KBM-7 (cell line): ENCODE measurements around the gene ANXA5.
"Not testable (repeated sequence)": the region's sequence is repeated elsewhere in the genome, so short reads cannot be mapped to it uniquely, and the experiment has no call there.

Source experiments
- DNase-seq: peaks from one replicate; pipeline ENCODE4 v3.0.0-alpha.2; 2015
- in situ Hi-C: fragments of 300-500 bp; cut with MboI; formaldehyde crosslinking; loops from 2 replicates; pipeline ENCODE4 v1.14.3; 2020; ENCODE audit warnings: low sequenced_read_pairs, low pct_unique_long_range_greater_than_20kb, mixed read lengths

The ANXA5 gene

DNA sequence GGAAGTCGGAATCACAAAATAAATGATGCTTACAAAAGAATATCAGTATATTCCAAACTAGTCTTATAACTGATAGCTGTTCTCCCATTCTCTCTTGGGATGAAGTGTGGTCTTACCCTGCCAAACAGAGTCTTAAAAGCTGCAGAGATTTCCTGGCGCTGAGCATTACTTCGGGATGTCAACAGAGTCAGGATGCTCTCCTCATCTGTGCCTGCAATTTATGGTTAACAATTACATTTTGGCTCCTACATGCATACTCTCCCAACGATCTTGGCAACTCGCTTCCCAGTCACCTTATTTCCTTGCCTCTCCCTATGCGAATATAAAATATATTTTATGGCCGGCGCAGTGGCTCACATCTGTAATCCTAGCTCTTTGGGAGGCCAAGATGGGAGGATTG is 12.2 kb downstream of the ANXA5 start:
- DNase-seq: no peak
- in situ Hi-C loops: no loop called here

GRCh38 chr4:121684016-121684415 is 12.8 kb downstream of the ANXA5 start:
- in situ Hi-C loops: no loop called here
- DNase-seq: no peak

GRCh38 chr4:121680571-121680970 is 16.2 kb downstream of the ANXA5 start:
- DNase-seq: no peak
- in situ Hi-C loops: no loop called here

DNA sequence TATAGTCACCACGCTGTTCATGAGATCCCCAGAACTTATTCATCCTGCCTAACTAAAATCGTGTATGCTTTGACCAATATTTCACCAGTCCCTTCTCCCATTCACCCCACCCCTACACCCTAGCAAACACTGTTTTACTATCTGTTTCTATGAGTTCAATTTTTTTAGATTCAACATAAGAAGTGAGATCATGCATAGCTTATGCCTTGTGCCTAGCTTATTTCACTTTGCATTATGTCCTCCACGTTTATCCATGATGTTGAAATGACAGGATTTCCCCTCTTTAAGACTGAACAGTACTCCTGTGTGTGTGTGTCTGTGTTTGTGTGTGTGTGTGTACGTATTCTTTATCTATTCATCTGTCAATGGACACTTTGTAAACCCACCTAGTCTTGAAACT is 16.8 kb downstream of the ANXA5 start:
- no peak for DNase-seq
- in situ Hi-C loops: no loop called here

GRCh38 chr4:121679267-121679666 is 17.5 kb downstream of the ANXA5 start:
- DNase-seq: no peak
- in situ Hi-C loops: no loop called here

DNA sequence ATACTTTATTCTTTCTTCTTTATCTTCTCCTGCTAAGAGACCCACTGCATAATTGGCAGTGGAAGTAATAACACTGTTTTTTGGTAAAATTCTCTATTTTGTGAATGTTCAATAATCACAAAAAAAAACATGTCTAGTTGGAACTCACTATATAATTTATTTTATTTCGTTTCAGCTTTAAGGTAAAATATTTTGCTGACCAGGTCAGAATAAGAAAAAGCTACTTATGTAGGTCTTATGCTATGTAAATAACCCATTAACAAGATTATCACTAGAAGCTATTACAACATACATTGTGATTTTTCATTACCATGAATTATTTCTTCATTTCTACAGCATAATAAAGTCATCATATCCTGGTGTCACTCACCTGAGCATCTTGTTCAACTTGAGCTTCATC is 19.3 kb downstream of the ANXA5 start:
- DNase-seq: no peak
- in situ Hi-C loops: no loop called here

- DNase-seq: no peak
- in situ Hi-C loops: no loop called here
Observed at GRCh38 chr4:121676345-121677075, 20.3 kb downstream of the ANXA5 start.

DNA sequence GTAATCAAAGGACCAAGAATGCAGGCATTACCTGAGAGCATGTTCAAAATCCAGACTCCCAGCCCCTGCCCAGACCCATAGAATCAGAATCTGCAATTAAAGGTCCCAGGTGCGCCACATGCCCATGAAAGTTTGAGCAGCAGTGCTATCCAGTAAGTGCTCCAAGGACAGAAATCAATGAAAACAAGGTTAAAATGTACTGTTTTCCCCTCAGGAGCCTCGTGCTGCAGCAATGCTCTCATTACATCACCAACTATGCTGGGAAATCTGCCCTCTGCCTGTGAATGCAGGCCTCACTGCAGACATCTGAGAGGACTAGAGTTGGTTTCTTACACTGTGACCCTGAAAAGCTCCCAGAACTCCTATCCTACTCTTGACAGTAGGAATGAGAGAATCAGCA is 21.1 kb downstream of the ANXA5 start:
- no peak for DNase-seq
- in situ Hi-C loops: no loop called here

DNA sequence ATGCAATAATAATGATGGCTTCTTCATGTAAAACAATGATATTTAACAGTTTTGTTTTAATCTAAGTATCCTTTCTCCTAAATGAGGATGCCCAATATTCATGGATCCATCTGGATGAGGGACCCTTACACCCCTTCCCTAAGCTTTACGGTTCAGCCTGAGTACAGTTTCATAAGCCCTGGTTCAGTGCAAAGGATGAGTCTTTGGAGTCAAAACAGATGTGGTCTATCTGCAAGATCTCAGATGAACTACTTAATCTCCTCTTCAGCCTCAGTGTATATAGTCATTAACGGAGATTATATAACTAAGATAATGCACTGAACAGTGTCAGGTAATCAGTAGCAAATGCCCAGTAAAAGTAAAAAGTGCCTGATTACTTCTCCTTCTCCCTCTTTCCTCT is 22.1 kb downstream of the ANXA5 start:
- in situ Hi-C loops: no loop called here
- DNase-seq: no peak

DNA sequence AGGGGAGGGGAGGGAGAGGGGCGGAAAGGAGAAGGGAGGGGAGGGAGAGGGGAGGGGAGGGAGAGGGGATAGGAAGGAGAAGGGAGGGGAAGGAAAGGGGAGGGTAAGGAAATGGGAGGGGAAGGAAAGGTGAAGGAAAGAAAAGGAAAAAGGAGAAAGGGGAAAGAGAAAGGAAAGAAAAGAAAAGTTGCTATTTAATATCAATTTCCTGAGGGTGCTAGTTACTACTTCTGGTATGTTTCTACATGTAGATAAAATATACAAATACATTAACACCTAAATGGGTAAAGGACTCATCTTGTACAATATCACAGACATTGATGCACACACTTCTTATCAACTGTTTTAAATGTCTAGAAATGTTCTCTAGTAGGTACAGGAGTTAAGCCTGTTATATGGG is 22.6 kb downstream of the ANXA5 start:
- in situ Hi-C loops: no loop called here
- no peak for DNase-seq

- in situ Hi-C loops: no loop called here
- DNase-seq: no peak
Observed at GRCh38 chr4:121669163-121669550, 27.6 kb downstream of the ANXA5 start.

- in situ Hi-C loops: no loop called here
- DNase-seq: no peak
Observed at GRCh38 chr4:121668368-121669162, 28.2 kb downstream of the ANXA5 start.

GRCh38 chr4:121666091-121666679 is 30.6 kb downstream of the ANXA5 start:
- in situ Hi-C loops: no loop called here
- DNase-seq: no peak

DNA sequence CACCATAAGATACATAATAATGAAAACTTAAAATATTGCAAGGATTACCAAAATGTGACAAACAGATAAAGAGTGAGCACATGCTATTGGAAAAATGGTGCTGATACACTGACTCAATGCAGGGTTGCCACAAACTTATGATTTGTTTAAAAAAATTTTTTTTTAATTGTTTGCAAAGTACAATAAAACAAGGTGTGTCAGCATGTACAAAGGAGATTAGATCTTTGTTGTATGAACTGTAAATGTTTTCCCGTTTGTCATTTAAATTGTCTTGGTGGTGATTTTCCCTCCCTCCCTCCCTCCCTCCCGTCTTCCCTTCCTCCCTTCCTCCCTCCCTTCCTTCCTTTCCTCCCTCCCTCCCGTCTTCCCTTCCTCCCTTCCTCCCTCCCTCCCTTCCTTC is 31.4 kb downstream of the ANXA5 start:
- DNase-seq: no peak
- in situ Hi-C loops: no loop called here

GRCh38 chr4:121662225-121662624 is 34.6 kb downstream of the ANXA5 start:
- in situ Hi-C loops: no loop called here
- no peak for DNase-seq

DNA sequence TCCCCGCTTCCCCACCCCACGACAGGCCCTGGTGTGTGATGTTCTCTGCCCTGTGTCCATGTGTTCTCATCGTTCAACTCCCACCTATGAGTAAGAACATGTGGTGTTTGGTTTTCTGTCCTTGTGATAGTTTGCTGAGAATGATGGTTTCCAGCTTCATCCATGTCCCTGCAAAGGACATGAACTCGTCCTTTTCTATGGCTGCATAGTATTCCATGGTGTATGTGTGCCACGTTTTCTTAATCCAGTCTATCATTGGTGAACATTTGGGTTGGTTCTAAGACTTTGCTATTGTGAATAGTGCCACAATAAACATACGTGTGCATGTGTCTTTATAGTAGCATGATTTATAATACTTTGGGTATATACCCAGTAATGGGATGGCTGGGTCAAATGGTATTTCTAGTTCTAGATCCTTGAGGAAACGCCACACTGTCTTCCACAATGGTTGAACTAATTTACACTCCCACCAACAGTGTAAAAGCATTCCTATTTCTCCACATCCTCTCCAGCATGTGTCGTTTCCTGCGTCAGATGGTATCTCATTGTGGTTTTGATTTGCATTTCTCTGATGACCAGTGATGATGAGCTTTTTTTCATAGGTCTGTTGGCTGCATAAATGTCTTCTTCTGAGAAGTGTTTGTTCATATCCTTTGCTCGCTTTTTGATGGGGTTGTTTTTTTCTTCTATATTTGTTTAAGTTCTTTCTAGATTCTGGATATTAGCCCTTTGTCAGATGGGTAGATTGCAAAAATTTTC is 36.4 kb downstream of the ANXA5 start:
- in situ Hi-C loops: not testable (repeated sequence)
- DNase-seq: peak; percentile 16

DNA sequence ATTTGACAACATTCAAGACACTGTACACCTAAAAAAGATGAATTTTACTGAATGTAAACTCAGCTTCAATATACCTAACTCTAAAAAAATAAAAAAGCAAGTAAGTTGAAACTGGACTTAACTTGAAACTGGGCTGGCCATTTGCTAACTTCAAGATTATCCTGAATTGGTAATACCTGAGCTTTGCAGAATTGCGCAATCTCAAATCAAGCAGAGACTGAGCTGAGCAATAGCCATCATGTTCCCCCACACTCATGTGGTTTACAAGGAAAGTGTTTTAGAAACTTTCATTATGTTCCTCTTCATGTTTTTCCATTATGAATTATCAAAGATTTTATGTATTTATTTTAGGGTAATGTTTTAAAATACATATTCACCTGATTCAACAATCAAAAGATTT is 38.7 kb downstream of the ANXA5 start:
- in situ Hi-C loops: no loop called here

GRCh38 chr4:121656269-121656641 is 40.5 kb downstream of the ANXA5 start:
- in situ Hi-C loops: no loop called here
- DNase-seq: peak; percentile 57

More for the DNA sequence above, 38.7 kb downstream of the ANXA5 start:
- no peak for DNase-seq

GRCh38 chr4:121655320-121656268 is 41.2 kb downstream of the ANXA5 start:
- DNase-seq: no peak
- in situ Hi-C loops: no loop called here
